Stomach smooth muscle (tissue), 2 donors: ENCODE results near the gene NEK10.
"Not testable (repeated sequence)": the region's sequence is repeated elsewhere in the genome, so short reads cannot be mapped to it uniquely, and the experiment has no call there.

ENCODE experiments used
- H3K27ac ChIP-seq: one replicate; pipeline ENCODE4 v1.7.0; 2013; ENCODE audit warnings: mild to moderate bottlenecking, low read length, inconsistent platforms
- H3K27me3 ChIP-seq, 2 donors: one replicate each; pipeline ENCODE4 v1.7.0; 2013; ENCODE audit warnings: low read length in 2 of 2; ENCODE audit not compliant: insufficient read depth in 2 of 2, control insufficient read depth in 1 of 2
- H3K36me3 ChIP-seq, 2 donors: one replicate each; pipeline ENCODE4 v1.7.0; 2013; ENCODE audit warnings: low read length in 2 of 2; ENCODE audit not compliant: control insufficient read depth in 2 of 2, insufficient read depth in 2 of 2
- H3K4me1 ChIP-seq: one replicate; pipeline ENCODE4 v1.7.0; 2013; ENCODE audit warnings: low read length; ENCODE audit not compliant: control insufficient read depth, insufficient read depth
- H3K4me3 ChIP-seq, 2 donors: one replicate each; pipeline ENCODE4 v1.7.0; 2013; ENCODE audit warnings: low read length in 2 of 2
- H3K9ac ChIP-seq, 2 donors: one replicate each; pipeline ENCODE4 v1.7.0; 2013; ENCODE audit warnings: low read length in 2 of 2, mild to moderate bottlenecking in 1 of 2
- H3K9me3 ChIP-seq, 2 donors: one replicate each; pipeline ENCODE4 v1.7.0; 2013; ENCODE audit warnings: low read length in 2 of 2; ENCODE audit not compliant: control insufficient read depth in 2 of 2
- donor health status: healthy.
- donor health status: Pancreatic carcinoma.

The NEK10 gene

GRCh38 chr3:27312044-27312668 is 57.0 kb downstream of the NEK10 start:
- H3K27me3 ChIP-seq = no peaks in the 10 kb centered on the region
- H3K9me3 ChIP-seq = no peaks in the 10 kb centered on the region
- no peak overlapping the region for H3K4me3 ChIP-seq
- no peak overlapping the region for H3K9ac ChIP-seq
- H3K27ac ChIP-seq = no peak overlapping the region
- H3K4me1 ChIP-seq = peaks cover 7% of the 10 kb centered on the region
- no peaks in the 10 kb centered on the region for H3K36me3 ChIP-seq

DNA sequence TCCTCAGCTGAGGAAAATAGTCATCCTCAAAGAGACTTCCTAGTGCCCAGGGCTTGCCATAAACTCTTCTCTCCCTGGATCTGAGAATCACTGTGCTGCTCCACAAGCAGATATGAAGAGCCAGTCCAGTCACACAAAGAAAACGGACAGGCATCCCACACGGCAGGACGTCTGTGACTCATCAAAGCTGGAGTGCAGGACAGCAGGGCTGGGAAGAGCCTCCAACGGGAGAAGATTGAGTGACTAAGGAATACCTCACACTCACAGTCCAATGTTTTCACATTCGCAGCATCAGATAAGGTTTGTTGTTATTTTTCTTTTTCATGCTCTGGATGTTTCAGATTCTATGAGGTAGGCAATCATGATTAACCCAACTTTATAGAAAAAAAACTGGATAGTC is 57.8 kb downstream of the NEK10 start:
- Histone ChIP-seq H3K27me3 (no peaks in the 10 kb centered on the region), H3K27ac (no peak overlapping the region), H3K9ac (no peak overlapping the region), H3K36me3 (no peaks in the 10 kb centered on the region), H3K9me3 (no peaks in the 10 kb centered on the region), H3K4me3 (no peak overlapping the region), H3K4me1 (peaks cover 5% of the 10 kb centered on the region)

- Histone ChIP-seq H3K27ac (no peak overlapping the region), H3K9me3 (no peaks in the 10 kb centered on the region), H3K4me3 (no peak overlapping the region), H3K4me1 (peaks cover 5% of the 10 kb centered on the region), H3K9ac (no peak overlapping the region), H3K36me3 (no peaks in the 10 kb centered on the region), H3K27me3 (no peaks in the 10 kb centered on the region)
Observed at GRCh38 chr3:27310688-27311087, 58.5 kb downstream of the NEK10 start.

DNA sequence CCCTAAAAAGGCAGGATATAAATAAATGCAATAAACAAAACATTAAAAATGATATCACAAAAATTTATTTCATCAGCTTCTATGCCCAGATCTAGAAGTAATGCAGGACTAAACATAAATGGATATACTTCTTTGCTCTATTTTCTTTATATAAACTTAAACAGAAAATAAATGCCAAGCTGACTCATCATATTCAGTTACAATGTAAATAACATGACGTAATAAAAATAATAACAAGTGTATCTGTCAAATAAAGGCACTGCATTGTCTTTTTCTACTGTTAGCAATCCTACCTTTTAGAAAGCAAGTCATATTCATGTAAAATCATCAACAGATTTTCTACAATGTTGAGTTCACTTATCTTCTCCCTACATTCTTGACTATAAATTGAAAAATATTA is 61.6 kb downstream of the NEK10 start:
- Histone ChIP-seq H3K27ac (no peak overlapping the region), H3K27me3 (no peaks in the 10 kb centered on the region), H3K9ac (no peak overlapping the region), H3K36me3 (no peaks in the 10 kb centered on the region), H3K9me3 (no peaks in the 10 kb centered on the region), H3K4me3 (no peak overlapping the region), H3K4me1 (peaks cover 5% of the 10 kb centered on the region)

DNA sequence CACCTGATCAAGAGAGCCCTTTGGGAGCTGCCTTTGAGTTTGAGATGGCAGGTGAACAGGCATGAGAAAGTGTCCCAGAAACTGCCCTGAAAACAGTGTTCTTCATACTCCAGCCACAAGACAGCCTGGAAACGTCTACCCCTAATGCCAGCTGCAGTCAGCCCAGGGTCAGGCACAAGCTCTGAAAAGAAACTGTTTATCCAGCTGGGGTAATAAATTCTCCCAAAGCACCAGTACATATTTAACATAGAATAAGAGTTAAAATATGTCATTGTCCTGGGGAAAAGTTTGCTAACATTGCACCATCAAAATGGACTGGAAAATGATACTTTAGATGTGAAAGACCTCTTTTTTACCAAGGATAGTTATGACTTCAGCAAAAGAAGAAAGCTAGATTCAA is 66.3 kb downstream of the NEK10 start:
- Histone ChIP-seq H3K4me3 (no peak overlapping the region), H3K4me1 (no peaks in the 10 kb centered on the region), H3K9me3 (no peaks in the 10 kb centered on the region), H3K27me3 (no peaks in the 10 kb centered on the region), H3K36me3 (no peaks in the 10 kb centered on the region), H3K9ac (no peak overlapping the region), H3K27ac (no peak overlapping the region)

DNA sequence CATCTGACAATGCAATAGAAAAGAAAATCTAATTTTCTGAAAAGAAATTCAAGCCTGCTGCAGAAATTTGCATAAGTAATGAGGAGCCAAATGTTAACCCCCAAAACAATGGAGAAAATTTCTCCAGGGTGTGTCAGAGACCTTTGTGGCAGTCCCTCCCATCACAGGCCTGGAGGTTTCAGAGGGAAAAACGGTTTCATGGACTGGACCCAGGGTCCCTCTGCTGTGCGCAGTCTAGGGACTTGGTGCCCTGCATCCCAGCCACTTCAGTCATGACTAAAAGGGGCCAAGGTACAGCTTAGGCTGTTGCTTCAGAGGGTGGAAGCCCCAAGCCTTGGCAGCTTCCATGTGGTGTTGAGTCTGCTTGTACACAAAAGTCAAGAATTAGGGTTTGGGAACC is 70.2 kb downstream of the NEK10 start:
- H3K9ac ChIP-seq, H3K36me3 ChIP-seq, H3K27ac ChIP-seq, H3K27me3 ChIP-seq, H3K9me3 ChIP-seq, H3K4me3 ChIP-seq, H3K4me1 ChIP-seq: not testable (repeated sequence)

- Histone ChIP-seq H3K9me3 (no peaks in the 10 kb centered on the region), H3K4me1 (peaks cover 5% of the 10 kb centered on the region), H3K36me3 (no peaks in the 10 kb centered on the region), H3K9ac (no peak overlapping the region), H3K4me3 (peak overlapping the region in 1 of 2 donors; percentile 36), H3K27me3 (no peaks in the 10 kb centered on the region), H3K27ac (no peak overlapping the region)
Observed at GRCh38 chr3:27293939-27294338, 75.2 kb downstream of the NEK10 start.

- peaks cover 5% of the 10 kb centered on the region for H3K4me1 ChIP-seq
- H3K27ac ChIP-seq = no peak overlapping the region
- no peaks in the 10 kb centered on the region for H3K9me3 ChIP-seq
- H3K4me3 ChIP-seq = no peak overlapping the region
- no peak overlapping the region for H3K9ac ChIP-seq
- no peaks in the 10 kb centered on the region for H3K36me3 ChIP-seq
- no peaks in the 10 kb centered on the region for H3K27me3 ChIP-seq
Observed at GRCh38 chr3:27290760-27291159, 78.4 kb downstream of the NEK10 start.

DNA sequence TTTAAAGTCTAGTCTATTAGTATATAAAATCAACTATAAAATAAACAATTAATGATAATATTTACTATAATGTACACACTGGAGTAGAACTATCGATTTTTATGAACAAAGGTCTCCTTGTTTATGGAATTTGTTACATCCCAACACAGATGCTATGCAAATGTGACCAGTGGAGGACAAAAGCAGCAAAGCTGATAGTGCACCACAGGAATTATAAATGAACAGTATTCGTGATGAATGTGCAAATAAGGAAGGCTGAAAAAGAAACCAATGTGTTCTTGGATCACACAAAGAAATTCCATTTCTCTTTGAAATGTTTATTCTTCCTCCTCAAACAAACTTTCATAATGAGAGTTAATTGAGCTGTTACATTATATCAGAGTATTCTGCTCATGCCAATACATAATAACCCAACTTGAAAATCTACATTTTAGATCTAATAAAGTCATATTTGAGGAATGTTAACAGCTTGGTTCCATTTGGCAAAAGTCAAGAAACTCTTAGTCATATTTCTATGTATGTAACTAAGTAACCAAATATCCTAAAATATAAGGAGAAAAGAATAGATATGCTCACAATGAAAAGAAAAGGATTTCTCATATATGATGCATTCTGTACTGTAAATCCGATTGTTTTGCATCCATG is 79.3 kb downstream of the NEK10 start:
- Histone ChIP-seq H3K36me3 (no peaks in the 10 kb centered on the region), H3K4me1 (peaks cover 5% of the 10 kb centered on the region), H3K27ac (no peak overlapping the region)

GRCh38 chr3:27287052-27287451 is 82.1 kb downstream of the NEK10 start:
- no peaks in the 10 kb centered on the region for H3K9me3 ChIP-seq
- H3K4me1 ChIP-seq = no peaks in the 10 kb centered on the region
- no peak overlapping the region for H3K4me3 ChIP-seq
- H3K36me3 ChIP-seq = no peaks in the 10 kb centered on the region
- H3K27me3 ChIP-seq = no peaks in the 10 kb centered on the region
- no peak overlapping the region for H3K27ac ChIP-seq
- H3K9ac ChIP-seq = no peak overlapping the region

More for the DNA sequence above, 79.3 kb downstream of the NEK10 start:
- no peaks in the 10 kb centered on the region for H3K9me3 ChIP-seq
- no peaks in the 10 kb centered on the region for H3K27me3 ChIP-seq
- H3K4me3 ChIP-seq = no peak overlapping the region
- H3K9ac ChIP-seq = no peak overlapping the region

DNA sequence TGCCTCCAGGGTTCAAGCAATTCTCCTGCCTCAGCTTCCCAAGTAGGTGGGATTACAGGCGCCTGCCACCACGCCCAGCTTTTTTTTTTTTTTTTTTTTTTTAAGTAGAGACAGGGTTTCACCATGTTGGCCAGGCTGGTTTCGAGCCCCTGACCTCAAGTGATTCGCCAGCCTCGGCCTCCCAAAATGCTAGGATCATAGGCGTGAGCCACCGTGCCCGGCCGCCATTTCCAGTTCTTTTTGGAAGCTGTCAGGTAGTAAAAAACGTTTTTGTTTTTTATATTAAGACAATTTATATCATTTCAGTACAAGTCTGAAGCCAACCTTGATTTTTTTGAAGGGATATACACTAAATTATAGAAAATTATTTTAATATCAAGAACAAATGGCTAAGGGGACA is 82.7 kb downstream of the NEK10 start:
- not testable (repeated sequence) for H3K27ac ChIP-seq, H3K36me3 ChIP-seq, H3K27me3 ChIP-seq, H3K9ac ChIP-seq, H3K9me3 ChIP-seq, H3K4me3 ChIP-seq, H3K4me1 ChIP-seq
